CD4-positive, alpha-beta T cell treated with Interleukin-12 subunit alpha and Interleukin-12 subunit beta, for 1 hour (primary cell): ENCODE results near the gene MEOX1.
A peak's percentile ranks its signal among the peaks of the same experiment; 100 is the strongest.
"Not testable (repeated sequence)": the region's sequence is repeated elsewhere in the genome, so short reads cannot be mapped to it uniquely, and the experiment has no call there.

ENCODE experiments used
- DNase-seq: peaks from one replicate; pipeline ENCODE4 v3.0.0-alpha.2; 2020

Gene MEOX1

GRCh38 chr17:43661699-43662412, at the start of gene MEOX1:
Gene MEOX1 (minus strand): TSS chr17:43661922. CDS start chr17:43661534, 388 bp downstream.
- no peak for DNase-seq

GRCh38 chr17:43710101-43710500, 48.4 kb upstream of the MEOX1 start:
- no peak for DNase-seq

- DNase-seq, result no peak
Observed at GRCh38 chr17:43709210-43709609, 47.5 kb upstream of the MEOX1 start.

GRCh38 chr17:43707184-43707583, 45.5 kb upstream of the MEOX1 start:
- DNase-seq, result no peak

GRCh38 chr17:43706235-43706634, 44.5 kb upstream of the MEOX1 start:
- no peak for DNase-seq

GRCh38 chr17:43703630-43704029, 41.9 kb upstream of the MEOX1 start:
- no peak for DNase-seq

- DNase-seq, result peak; percentile 16
Observed at GRCh38 chr17:43702637-43703036, 40.9 kb upstream of the MEOX1 start.

GRCh38 chr17:43701318-43701743, 39.6 kb upstream of the MEOX1 start:
- DNase-seq, result peak; percentile 44

- no peak for DNase-seq
Observed at GRCh38 chr17:43699438-43699756, 37.7 kb upstream of the MEOX1 start.

- DNase-seq, result no peak
Observed at GRCh38 chr17:43698678-43699437, 37.1 kb upstream of the MEOX1 start.

GRCh38 chr17:43697937-43698336, 36.2 kb upstream of the MEOX1 start:
- no peak for DNase-seq

GRCh38 chr17:43696891-43697290, 35.2 kb upstream of the MEOX1 start:
- no peak for DNase-seq

- DNase-seq, result no peak
Observed at GRCh38 chr17:43695970-43696865, 34.5 kb upstream of the MEOX1 start.

GRCh38 chr17:43694081-43694870, 32.6 kb upstream of the MEOX1 start:
- peak; percentile 79 for DNase-seq

- no peak for DNase-seq
Observed at GRCh38 chr17:43691317-43691693, 29.6 kb upstream of the MEOX1 start.

GRCh38 chr17:43690624-43691316, 29.0 kb upstream of the MEOX1 start:
- no peak for DNase-seq

GRCh38 chr17:43689814-43690213, 28.1 kb upstream of the MEOX1 start:
- DNase-seq, result no peak

- DNase-seq, result no peak
Observed at GRCh38 chr17:43689131-43689530, 27.4 kb upstream of the MEOX1 start.

GRCh38 chr17:43686957-43687356, 25.2 kb upstream of the MEOX1 start:
- not testable (repeated sequence) for DNase-seq

GRCh38 chr17:43683928-43684653, 22.4 kb upstream of the MEOX1 start:
- DNase-seq, result no peak

- DNase-seq, result no peak
Observed at GRCh38 chr17:43680461-43680860, 18.7 kb upstream of the MEOX1 start.
